H1 (cell line): ENCODE results near the gene DGUOK. TPM values are rescaled to one million over a fixed set of nuclear protein-coding genes. Genes with fewer than 3 reads are reported as not detected.

Experiments used
- CBX8 ChIP-seq: fragments of 300-800, 300-1000 bp; sonication (generic); IDR thresholded peaks from 2 replicates; pipeline ENCODE4 v1.7.1; 2016; ENCODE audit warnings: low read depth, low read length, borderline replicate concordance
- TBP ChIP-seq: IDR thresholded peaks from 2 replicates; pipeline ENCODE4 v1.6.1; 2011; ENCODE audit warnings: low read depth, low read length, improper control_type of control experiment
- polyA plus RNA-seq, 7 experiments: library from polyadenylated mRNA; depleted of rRNA in 3 of 7; stranded (reverse) in 5 of 7; unstranded in 2 of 7; fragments of >200 nt in 5 of 7; fragments of 200-250 nt in 2 of 7; gene quantifications; 1 replicate in 5 of 7; 2 replicates in 1 of 7; 4 replicates in 1 of 7; pipeline versions ENCODE4 v1.2.1 to v1.2.3, GENCODE V29; 2011 to 2013; ENCODE audit warnings: missing spikeins in 2 of 7, mixed read lengths in 2 of 7
- total RNA-seq: library from RNA; stranded (reverse); fragmentation: NEBNext Ultra II Directional; extraction: Animal tissue kit (Norgen Biotek cat#: 25700); gene quantifications from 2 replicates; pipeline ENCODE4 v1.2.1, GENCODE V29; 2021

DGUOK gene
- total and polyA plus RNA-seq, 2 of the 8 experiments (the other 6 are each of a cell fraction or from before 2014, with no cell fraction given): 110 to 168 TPM

DNA sequence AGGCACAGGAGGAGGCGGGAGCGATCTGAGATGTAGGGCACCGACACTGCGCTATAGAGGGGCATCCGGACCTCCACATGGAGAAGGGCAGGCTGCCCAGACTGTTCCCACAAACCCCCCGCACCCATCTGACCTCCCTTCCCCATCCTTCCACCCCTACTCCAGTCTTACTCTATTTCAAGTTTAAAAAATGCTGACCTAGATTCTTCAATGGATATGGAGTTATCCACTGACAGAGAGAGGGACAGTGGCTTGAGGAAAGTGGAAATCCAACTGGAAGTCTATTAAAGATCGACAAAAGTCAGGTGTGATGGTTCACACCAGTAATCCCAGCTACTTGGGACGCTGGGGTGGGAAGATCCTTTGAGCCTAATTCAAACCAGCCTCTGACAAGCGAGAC, 5.1 kb upstream of the DGUOK start (continued):
- TF ChIP-seq CBX8 (no peak), TBP (no peak)
